H9 (cell line): ENCODE measurements around the gene KIAA0513. TPM values are rescaled to one million over a fixed set of nuclear protein-coding genes. Genes with fewer than 3 reads are reported as not detected.

ENCODE experiments used
- DNase-seq: peaks from one replicate; pipeline ENCODE4 v3.0.0-alpha.2; 2017
- H2AFZ ChIP-seq: one replicate; pipeline ENCODE4 v1.6.1; 2013; ENCODE audit warnings: mild to moderate bottlenecking, low read length, control low read depth, moderate library complexity
- H2AK5ac ChIP-seq: 2 replicates; pipeline ENCODE4 v1.6.1; 2013; ENCODE audit warnings: low read length, control low read depth, mixed read lengths; ENCODE audit not compliant: insufficient read length
- H2BK120ac ChIP-seq: one replicate; pipeline ENCODE4 v1.6.1; 2013; ENCODE audit warnings: low read depth, mild to moderate bottlenecking, low read length, control low read depth, inconsistent platforms; ENCODE audit not compliant: poor library complexity, severe bottlenecking
- H2BK12ac ChIP-seq: 2 replicates; pipeline ENCODE4 v1.6.1; 2013; ENCODE audit warnings: low read length, control low read depth, mixed read lengths, low read depth; ENCODE audit not compliant: insufficient read length
- H2BK15ac ChIP-seq: 2 replicates; pipeline ENCODE4 v1.6.1; 2013; ENCODE audit warnings: low read depth, low read length, control low read depth
- H2BK20ac ChIP-seq: one replicate; pipeline ENCODE4 v1.6.1; 2013; ENCODE audit warnings: low read depth, mild to moderate bottlenecking, low read length, control low read depth, inconsistent platforms; ENCODE audit not compliant: poor library complexity, severe bottlenecking
- H2BK5ac ChIP-seq: 2 replicates; pipeline ENCODE4 v1.6.1; 2013; ENCODE audit warnings: low read length, control low read depth, mixed read lengths; ENCODE audit not compliant: insufficient read length
- H3K14ac ChIP-seq: 2 replicates; pipeline ENCODE4 v1.6.1; 2013; ENCODE audit warnings: low read length, control low read depth; ENCODE audit not compliant: insufficient read depth
- H3K18ac ChIP-seq: 2 replicates; pipeline ENCODE4 v1.6.1; 2013; ENCODE audit warnings: low read depth, mild to moderate bottlenecking, mixed read lengths, low read length, control low read depth; ENCODE audit not compliant: insufficient read length
- H3K23ac ChIP-seq: 2 replicates; pipeline ENCODE4 v1.6.1; 2013; ENCODE audit warnings: low read length, control low read depth, mixed read lengths, low read depth; ENCODE audit not compliant: insufficient read length
- H3K23me2 ChIP-seq: 2 replicates; pipeline ENCODE4 v1.6.1; 2013; ENCODE audit warnings: low read depth, mild to moderate bottlenecking, mixed read lengths, low read length, control low read depth; ENCODE audit not compliant: insufficient read length, poor library complexity, severe bottlenecking
- H3K27ac ChIP-seq: 2 replicates; pipeline ENCODE4 v1.5.1; 2013; ENCODE audit warnings: low read length, control low read depth, mixed read lengths, low read depth; ENCODE audit not compliant: insufficient read length
- H3K27me3 ChIP-seq: 2 replicates; pipeline ENCODE4 v1.6.1; 2013; ENCODE audit warnings: low read length, control low read depth, inconsistent platforms; ENCODE audit not compliant: insufficient read depth
- H3K4ac ChIP-seq: 2 replicates; pipeline ENCODE4 v1.6.1; 2013; ENCODE audit warnings: low read depth, mild to moderate bottlenecking, control low read depth, inconsistent platforms, low read length, moderate library complexity
- H3K4me1 ChIP-seq: 2 replicates; pipeline ENCODE4 v1.6.1; 2013; ENCODE audit warnings: low read length, control low read depth, inconsistent platforms; ENCODE audit not compliant: insufficient read depth
- H3K4me2 ChIP-seq: 2 replicates; pipeline ENCODE4 v1.6.1; 2013; ENCODE audit warnings: low read length, control low read depth, mixed read lengths; ENCODE audit not compliant: insufficient read length, insufficient read depth
- H3K56ac ChIP-seq: 2 replicates; pipeline ENCODE4 v1.6.1; 2013; ENCODE audit warnings: low read depth, mild to moderate bottlenecking, mixed read lengths, low read length, control low read depth; ENCODE audit not compliant: insufficient read length
- H3K79me1 ChIP-seq: 2 replicates; pipeline ENCODE4 v1.6.1; 2013; ENCODE audit warnings: low read depth, mild to moderate bottlenecking, moderate library complexity, low read length, control low read depth, inconsistent platforms; ENCODE audit not compliant: insufficient read depth, poor library complexity, severe bottlenecking
- H3K79me2 ChIP-seq: 2 replicates; pipeline ENCODE4 v1.6.1; 2013; ENCODE audit warnings: low read length, control low read depth, inconsistent platforms; ENCODE audit not compliant: insufficient read depth
- H3K9ac ChIP-seq: 2 replicates; pipeline ENCODE4 v1.6.1; 2013; ENCODE audit warnings: low read length, control low read depth, mixed read lengths; ENCODE audit not compliant: insufficient read length; ENCODE audit errors: extremely low read depth
- H3K9me3 ChIP-seq: one replicate; pipeline ENCODE4 v1.6.1; 2013; ENCODE audit warnings: low read depth, low read length, inconsistent platforms; ENCODE audit not compliant: control insufficient read depth
- H3T11ph ChIP-seq: one replicate; pipeline ENCODE4 v1.6.1; 2013; ENCODE audit warnings: mild to moderate bottlenecking, low read length, control low read depth, inconsistent platforms
- H4K20me1 ChIP-seq: one replicate; pipeline ENCODE4 v1.6.1; 2013; ENCODE audit not compliant: control insufficient read depth, insufficient read length, insufficient read depth
- H4K5ac ChIP-seq: 2 replicates; pipeline ENCODE4 v1.6.1; 2013; ENCODE audit warnings: low read depth, mild to moderate bottlenecking, mixed read lengths, low read length, control low read depth; ENCODE audit not compliant: insufficient read length
- H4K8ac ChIP-seq: replicated peaks from 2 replicates; pipeline ENCODE4 v1.6.1; 2013; ENCODE audit warnings: low read length, control low read depth, mixed read lengths, low read depth; ENCODE audit not compliant: insufficient read length
- H4K91ac ChIP-seq: 2 replicates; pipeline ENCODE4 v1.6.1; 2013; ENCODE audit warnings: low read depth, mild to moderate bottlenecking, moderate library complexity, mixed read lengths, low read length, control low read depth; ENCODE audit not compliant: insufficient read length
- H3K27ac Mint-ChIP-seq, 3 experiments: 2 replicates in 2 of 3; 3 replicates in 1 of 3; pipeline ENCODE4 v1.8.0; 2020 to 2021; ENCODE audit warnings: mixed read lengths in 3 of 3, mild to moderate bottlenecking in 1 of 3, moderate library complexity in 1 of 3
- H3K27me3 Mint-ChIP-seq: 2 replicates; pipeline ENCODE4 v1.8.0; 2021; ENCODE audit warnings: low read depth, mild to moderate bottlenecking, moderate library complexity, mixed read lengths
- H3K36me3 Mint-ChIP-seq, 3 experiments: 2 replicates in 2 of 3; 3 replicates in 1 of 3; pipeline ENCODE4 v1.8.0; 2020 to 2021; ENCODE audit warnings: low read depth in 3 of 3, mixed read lengths in 3 of 3; ENCODE audit not compliant: insufficient read depth in 1 of 3
- H3K4me1 Mint-ChIP-seq, 2 experiments: 2 replicates each; pipeline ENCODE4 v1.8.0; 2020; ENCODE audit warnings: mixed read lengths in 2 of 2
- H3K4me3 Mint-ChIP-seq, 2 experiments: 2 replicates in 1 of 2; 3 replicates in 1 of 2; pipeline ENCODE4 v1.8.0; 2020 to 2021; ENCODE audit warnings: mild to moderate bottlenecking in 2 of 2, mixed read lengths in 2 of 2, moderate library complexity in 1 of 2
- H3K9me3 Mint-ChIP-seq, 2 experiments: 2 replicates in 1 of 2; 3 replicates in 1 of 2; pipeline ENCODE4 v1.8.0; 2020; ENCODE audit warnings: mild to moderate bottlenecking in 2 of 2, mixed read lengths in 2 of 2, moderate library complexity in 1 of 2
- CTCF ChIP-seq: fragments of 200-600 bp; sonication (generic); conservative IDR thresholded peaks from 3 replicates; pipeline ENCODE4 v1.8.0; 2021; ENCODE audit warnings: antibody characterized with exemption, mild to moderate bottlenecking
- WGBS: extraction: QIAGEN DNeasy Blood & Tissue Kit; methylation state at CpG from one replicate; pipeline ENCODE4 v1.1.7; 2013; ENCODE audit warnings: missing lambda C conversion rate, low lambda C conversion rate, mixed read lengths; ENCODE audit not compliant: insufficient read length; ENCODE audit errors: extremely low coverage; 5-methylcytosine and 5-hydroxymethylcytosine counted together
- total RNA-seq: library from RNA; stranded (reverse); gene quantifications from 2 replicates; pipeline ENCODE4 v1.2.1, GENCODE V29; 2021

KIAA0513 gene
- total RNA-seq, 1 experiment from 2014 or later, result 4.7 TPM

- DNase-seq, result no peak
- no CpG with 5 or more reads among the region's 9 CpGs for WGBS
These were observed 64.7 kb downstream of the KIAA0513 start for GRCh38 chr16:85092309-85092708.

More at GRCh38 chr16:85092309-85092708, 64.7 kb downstream of the KIAA0513 start:
- Histone ChIP-seq H2BK120ac (no peak overlapping the region), H3K9ac (no peak overlapping the region), H3T11ph (no peak overlapping the region), H3K79me1 (no peaks in the 10 kb centered on the region), H3K14ac (no peak overlapping the region), H3K4ac (no peak overlapping the region), H4K91ac (no peak overlapping the region), H3K18ac (no peak overlapping the region), H3K4me2 (no peak overlapping the region), H2BK12ac (no peak overlapping the region), H2BK15ac (no peak overlapping the region), H3K56ac (no peak overlapping the region), H2AFZ (no peak overlapping the region), H2BK20ac (no peak overlapping the region), H4K5ac (no peak overlapping the region), H3K4me1 (no peaks in the 10 kb centered on the region), H3K27me3 (no peaks in the 10 kb centered on the region), H3K27ac (no peak overlapping the region), H3K23ac (no peak overlapping the region), H3K9me3 (no peaks in the 10 kb centered on the region), H4K8ac (no peak overlapping the region), H3K79me2 (no peaks in the 10 kb centered on the region), H3K23me2 (no peaks in the 10 kb centered on the region), H4K20me1 (no peaks in the 10 kb centered on the region), H2AK5ac (no peak overlapping the region), H2BK5ac (no peak overlapping the region)
- H3K36me3 Mint-ChIP-seq, result no peaks in the 10 kb centered on the region
- H3K27me3 Mint-ChIP-seq, result peaks cover 56% of the 10 kb centered on the region
- H3K9me3 Mint-ChIP-seq, result no peaks in the 10 kb centered on the region
- H3K4me1 Mint-ChIP-seq, result peaks cover 16% of the 10 kb centered on the region in 2 experiments
- H3K4me3 Mint-ChIP-seq, result no peak overlapping the region
- no peak for TF ChIP-seq CTCF
- peak overlapping the region in 1 of 3 experiments; percentile 55; a peak in 1 of 7 replicates for H3K27ac Mint-ChIP-seq
